HCT116 (cell line): ENCODE measurements around the gene IFT74. TPM values are rescaled to one million over a fixed set of nuclear protein-coding genes. Genes with fewer than 3 reads are reported as not detected.

Source experiments
- ATAC-seq: fragments of 200-7000 bp; cut with Tn5 transposase; 2 replicates; pipeline ENCODE4 v1.9.1; 2020; ENCODE audit warnings: mild to moderate bottlenecking, moderate library complexity
- BruUV-seq: library from RNA; stranded (reverse); fragments of 400-500 nt; replicated peaks from 2 replicates; lab custom pipeline; 2021; lab: Mats Ljungman, UMichigan
- CTCF ChIA-PET: fragments of 300-600 bp; sonication (Branson Sonifier 250); formaldehyde crosslinking; loops from one replicate; lab custom pipeline; 2021; ENCODE audit warnings: antibody characterized with exemption; lab: Charles Lee
- POLR2A ChIA-PET: fragments of 300-600, 350-600 bp; sonication (Branson Sonifier 250); formaldehyde crosslinking; loops from one replicate; lab custom pipeline; 2021; ENCODE audit warnings: antibody characterized with exemption; lab: Charles Lee
- RAD21 ChIA-PET, 2 experiments: fragments of 300-600 bp; sonication (Branson Sonifier 250); formaldehyde crosslinking; loops; one replicate each; lab custom pipeline; 2023; ENCODE audit warnings: low total read pairs in 2 of 2; ENCODE audit not compliant: uncharacterized antibody in 2 of 2, unreplicated experiment in 2 of 2, low non-redundant PET in 1 of 2; lab: Charles Lee
- DNase-seq: peaks from one replicate; pipeline ENCODE4 v3.0.0-alpha.2; 2010; ENCODE audit warnings: low read depth, low spot score
- H2AFZ ChIP-seq: fragments of 200-600 bp; shearing (Covaris generic), sonication (generic); 2 replicates; pipeline ENCODE4 v1.6.1; 2017; ENCODE audit warnings: low read depth, mixed run types, mixed read lengths, antibody characterized with exemption, low read length; ENCODE audit not compliant: poor library complexity, severe bottlenecking
- H3K27ac ChIP-seq: 2 replicates; pipeline ENCODE4 v1.5.1; 2012; ENCODE audit warnings: low read depth, low read length
- H3K27me3 ChIP-seq: fragments of 200-600 bp; sonication (generic); 2 replicates; pipeline ENCODE4 v1.6.1; 2016; ENCODE audit warnings: mixed run types, low read length, mixed read lengths; ENCODE audit not compliant: insufficient read depth
- H3K36me3 ChIP-seq, 2 experiments: fragments of 200-500 bp in 1 of 2; fragments of 200-600 bp in 1 of 2; sonication (Bioruptor generic) in 1 of 2; sonication (generic) in 1 of 2; 2 replicates each; pipeline versions ENCODE4 v1.5.1 to v1.6.1; 2014 to 2016; ENCODE audit warnings: low read length in 2 of 2, inconsistent platforms in 1 of 2, mixed read lengths in 1 of 2, mixed run types in 1 of 2; ENCODE audit not compliant: insufficient read depth in 2 of 2, control insufficient read depth in 1 of 2
- H3K4me1 ChIP-seq, 2 experiments: fragments of 200-600 bp in 1 of 2; sonication (generic) in 1 of 2; 2 replicates each; pipeline versions ENCODE4 v1.5.1 to v1.6.1; 2012 to 2017; ENCODE audit warnings: low read length in 2 of 2, inconsistent platforms in 1 of 2, mild to moderate bottlenecking in 1 of 2, mixed read lengths in 1 of 2, mixed run types in 1 of 2, moderate library complexity in 1 of 2; ENCODE audit not compliant: insufficient read depth in 2 of 2, control insufficient read depth in 1 of 2
- H3K4me2 ChIP-seq: fragments of 200-600 bp; sonication (generic); 2 replicates; pipeline ENCODE4 v1.6.1; 2017; ENCODE audit warnings: mixed run types, low read length, mixed read lengths
- H3K4me3 ChIP-seq, 2 experiments: fragments of 200-600 bp in 1 of 2; sonication (generic) in 1 of 2; replicated peaks in 1 of 2; 2 replicates each; pipeline ENCODE4 v1.5.1; 2011 to 2016; ENCODE audit warnings: low read length in 2 of 2, control low read depth in 1 of 2, low read depth in 1 of 2, mild to moderate bottlenecking in 1 of 2, mixed read lengths in 1 of 2, mixed run types in 1 of 2
- H3K79me2 ChIP-seq: fragments of 200-600 bp; sonication (generic); 2 replicates; pipeline ENCODE4 v1.6.1; 2017; ENCODE audit warnings: mild to moderate bottlenecking, mixed run types, low read length, moderate library complexity, mixed read lengths; ENCODE audit not compliant: insufficient read depth
- H3K9ac ChIP-seq: fragments of 200-600 bp; sonication (generic); 2 replicates; pipeline ENCODE4 v1.6.1; 2016; ENCODE audit warnings: low read length, mixed read lengths
- H3K9me2 ChIP-seq: fragments of 200-600 bp; sonication (generic), shearing (Covaris generic); 2 replicates; pipeline ENCODE4 v1.6.1; 2017; ENCODE audit warnings: mixed run types, mild to moderate bottlenecking, moderate library complexity; ENCODE audit not compliant: insufficient read depth
- H3K9me3 ChIP-seq, 2 experiments: fragments of 200-500 bp in 1 of 2; fragments of 200-600 bp in 1 of 2; sonication (Bioruptor generic) in 1 of 2; sonication (generic) in 1 of 2; 2 replicates each; pipeline ENCODE4 v1.6.1; 2014 to 2017; ENCODE audit warnings: low read length in 2 of 2, mixed read lengths in 2 of 2, inconsistent platforms in 1 of 2, low read depth in 1 of 2, mild to moderate bottlenecking in 1 of 2, mixed run types in 1 of 2, moderate library complexity in 1 of 2; ENCODE audit not compliant: control insufficient read depth in 1 of 2, insufficient read depth in 1 of 2
- H4K20me1 ChIP-seq: fragments of 200-600 bp; sonication (generic), shearing (Covaris generic); 2 replicates; pipeline ENCODE4 v1.6.1; 2017; ENCODE audit warnings: mixed run types, mild to moderate bottlenecking, moderate library complexity; ENCODE audit not compliant: insufficient read depth
- CEBPB ChIP-seq: IDR thresholded peaks from 2 replicates; pipeline ENCODE4 v1.6.1; 2012; ENCODE audit warnings: low read depth
- FOSL1 ChIP-seq: IDR thresholded peaks from 2 replicates; pipeline ENCODE4 v1.6.1; 2012; ENCODE audit warnings: low read depth
- JUND ChIP-seq: IDR thresholded peaks from 2 replicates; pipeline ENCODE4 v1.6.1; 2012
- RAD21 ChIP-seq: IDR thresholded peaks from 2 replicates; pipeline ENCODE4 v1.6.1; 2012; ENCODE audit warnings: low read depth, mild to moderate bottlenecking
- TCF7L2 ChIP-seq: IDR thresholded peaks from 2 replicates; pipeline ENCODE4 v1.7.0; 2011; ENCODE audit warnings: borderline replicate concordance, inconsistent platforms; ENCODE audit not compliant: insufficient read depth, insufficient read length; ENCODE audit errors: extremely low read depth
- YY1 ChIP-seq: IDR thresholded peaks from 2 replicates; pipeline ENCODE4 v1.6.1; 2011; ENCODE audit warnings: low read length, low read depth, moderate library complexity, mild to moderate bottlenecking; ENCODE audit not compliant: insufficient replicate concordance; ENCODE audit errors: extremely low read depth
- ZBTB33 ChIP-seq: IDR thresholded peaks from 2 replicates; pipeline ENCODE4 v1.6.1; 2011; ENCODE audit warnings: mild to moderate bottlenecking, low read length, moderate library complexity; ENCODE audit not compliant: insufficient replicate concordance; ENCODE audit errors: extremely low read depth
- intact Hi-C: fragments of 100-400 bp; cut with micrococcal nuclease; formaldehyde crosslinking; loops from 2 replicates; pipeline ENCODE4 v1.10.0; 2022
- total RNA-seq: library from RNA; stranded (reverse); gene quantifications from one replicate; pipeline ENCODE4 v1.2.1, GENCODE V29; 2021; ENCODE audit not compliant: unreplicated experiment
- TF ChIP-seq, protein P1 (sequence below): IDR thresholded peaks from 2 replicates; pipeline ENCODE4 v1.6.1; 2012

IFT74 gene
- total RNA-seq, 1 experiment from 2014 or later, result 18.2 TPM

- no peaks in the 10 kb centered on the region for H3K27me3 ChIP-seq
- intact Hi-C loops, result no loop called here
- no peak overlapping the region for H2AFZ ChIP-seq
- no peaks in the 10 kb centered on the region for H3K9me3 ChIP-seq
- peak overlapping the region; percentile 95 to 97 for H3K4me3 ChIP-seq
- ChIA-PET POLR2A (no interaction called here), RAD21 (no interaction called here), CTCF (no interaction called here)
- H3K27ac ChIP-seq, result no peak overlapping the region
- peak overlapping the region; percentile 98 for H3K9ac ChIP-seq
- ATAC-seq (no peak), DNase-seq (no peak)
- H3K4me2 ChIP-seq, result peak overlapping the region; percentile 91
- H3K36me3 ChIP-seq, result peaks cover 0 to 5% of the 10 kb centered on the region in 2 experiments; a peak in 2 of 4 replicates
- TF ChIP-seq YY1 (no peak), CEBPB (no peak), TCF7L2 (no peak), JUND (no peak), FOSL1 (no peak), ZBTB33 (no peak), RAD21 (no peak)
- TF ChIP-seq, protein P1, sequence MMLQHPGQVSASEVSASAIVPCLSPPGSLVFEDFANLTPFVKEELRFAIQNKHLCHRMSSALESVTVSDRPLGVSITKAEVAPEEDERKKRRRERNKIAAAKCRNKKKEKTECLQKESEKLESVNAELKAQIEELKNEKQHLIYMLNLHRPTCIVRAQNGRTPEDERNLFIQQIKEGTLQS, result no peak
- H4K20me1 ChIP-seq, result peaks cover 4% of the 10 kb centered on the region; the same call in 1 of the 2 replicates
- no peaks in the 10 kb centered on the region for H3K9me2 ChIP-seq
- H3K79me2 ChIP-seq, result peaks cover 64% of the 10 kb centered on the region
- H3K4me1 ChIP-seq, result peaks cover 15 to 38% of the 10 kb centered on the region in 2 experiments; a peak in 3 of 4 replicates
- TSS peak; percentile 47 for BruUV-seq
Observed at GRCh38 chr9:26945591-26945990, 10.6 kb upstream of the IFT74 start.
